SK-N-SH treated with all-trans-retinoic acid at 6 μM for 48 hours (cell line): ENCODE measurements around the gene CHPF.

ENCODE experiments used
- ATAC-seq: fragments of 200-7000 bp; cut with Tn5 transposase; 3 replicates; pipeline ENCODE4 v1.9.1; 2020; ENCODE audit warnings: mild to moderate bottlenecking, moderate library complexity
- ARNTL ChIP-seq: fragments of 450-650 bp; formaldehyde crosslinking; IDR thresholded peaks from 2 replicates; pipeline ENCODE4 v1.5.0; 2020; ENCODE audit warnings: low read depth, mild to moderate bottlenecking, moderate library complexity, borderline replicate concordance
- BACH2 ChIP-seq: fragments of 250-450 bp; sonication (Bioruptor Pico); IDR thresholded peaks from 2 replicates; pipeline ENCODE4 v1.9.0; 2021; ENCODE audit warnings: mild to moderate bottlenecking, borderline replicate concordance
- CREB5 ChIP-seq: fragments of 250-450 bp; sonication (Bioruptor Pico); IDR thresholded peaks from 2 replicates; pipeline ENCODE4 v1.5.1; 2020; ENCODE audit warnings: low read depth, mild to moderate bottlenecking, moderate library complexity
- CSDC2 ChIP-seq: fragments of 250-450 bp; sonication (Bioruptor Pico); IDR thresholded peaks from 2 replicates; pipeline ENCODE4 v1.5.0; 2020; ENCODE audit warnings: mild to moderate bottlenecking, moderate library complexity
- ESRRG ChIP-seq: fragments of 250-450 bp; sonication (Bioruptor Pico); IDR thresholded peaks from 2 replicates; pipeline ENCODE4 v1.6.1; 2021; ENCODE audit warnings: mild to moderate bottlenecking
- GLIS3 ChIP-seq: fragments of 250-450 bp; sonication (Bioruptor Pico); IDR thresholded peaks from 2 replicates; pipeline ENCODE4 v1.5.0; 2020; ENCODE audit warnings: mild to moderate bottlenecking, moderate library complexity
- ISL1 ChIP-seq: fragments of 250-450 bp; sonication (Bioruptor Pico); IDR thresholded peaks from 2 replicates; pipeline ENCODE4 v2.1.2; 2022; ENCODE audit warnings: mild to moderate bottlenecking, moderate library complexity
- OSR1 ChIP-seq: fragments of 250-450 bp; sonication (Bioruptor Pico); IDR thresholded peaks from 2 replicates; pipeline ENCODE4 v1.8.0; 2022; ENCODE audit warnings: moderate library complexity, mild to moderate bottlenecking, inconsistent platforms
- PATZ1 ChIP-seq: fragments of 250-450 bp; sonication (Bioruptor Pico); IDR thresholded peaks from 2 replicates; pipeline ENCODE4 v1.8.0; 2020; ENCODE audit warnings: mild to moderate bottlenecking, moderate library complexity, borderline replicate concordance
- PPARA ChIP-seq: fragments of 250-450 bp; sonication (Bioruptor Pico); IDR thresholded peaks from 2 replicates; pipeline ENCODE4 v1.5.0; 2020; ENCODE audit warnings: mild to moderate bottlenecking, borderline replicate concordance
- TCF4 ChIP-seq: fragments of 250-450 bp; sonication (Bioruptor Pico); IDR thresholded peaks from 2 replicates; pipeline ENCODE4 v1.8.0; 2021; ENCODE audit warnings: mild to moderate bottlenecking, moderate library complexity, borderline replicate concordance
- TOX ChIP-seq: fragments of 250-450 bp; sonication (Bioruptor Pico); IDR thresholded peaks from 2 replicates; pipeline ENCODE4 v1.8.0; 2021; ENCODE audit warnings: mild to moderate bottlenecking, moderate library complexity, borderline replicate concordance
- ZC3H10 ChIP-seq: fragments of 250-450 bp; sonication (Bioruptor Pico); IDR thresholded peaks from 2 replicates; pipeline ENCODE4 v1.5.1; 2021; ENCODE audit warnings: mild to moderate bottlenecking, moderate library complexity
- ZFP3 ChIP-seq: fragments of 250-450 bp; sonication (Bioruptor Pico); IDR thresholded peaks from 2 replicates; pipeline ENCODE4 v1.5.0; 2020; ENCODE audit warnings: mild to moderate bottlenecking, moderate library complexity
- ZFP30 ChIP-seq: fragments of 450-650 bp; formaldehyde crosslinking; IDR thresholded peaks from 2 replicates; pipeline ENCODE4 v1.5.0; 2022; ENCODE audit warnings: mild to moderate bottlenecking, moderate library complexity
- ZNF70 ChIP-seq: fragments of 450-650 bp; formaldehyde crosslinking; IDR thresholded peaks from 2 replicates; pipeline ENCODE4 v1.5.0; 2020; ENCODE audit warnings: mild to moderate bottlenecking, moderate library complexity
- ZNF8 ChIP-seq: fragments of 450-650 bp; formaldehyde crosslinking; IDR thresholded peaks from 2 replicates; pipeline ENCODE4 v1.5.0; 2020; ENCODE audit warnings: mild to moderate bottlenecking, moderate library complexity
- TF ChIP-seq, protein P1 (sequence below): fragments of 250-450 bp; sonication (Bioruptor Pico); IDR thresholded peaks from 2 replicates; pipeline ENCODE4 v1.8.0; 2021; ENCODE audit warnings: low read depth, mild to moderate bottlenecking, moderate library complexity, borderline replicate concordance
- TF ChIP-seq, protein P2 (sequence below): fragments of 250-450 bp; sonication (Bioruptor Pico); IDR thresholded peaks from 2 replicates; pipeline ENCODE4 v1.5.0; 2020; ENCODE audit warnings: mild to moderate bottlenecking, moderate library complexity
- TF ChIP-seq, protein P3 (sequence below): fragments of 250-450 bp; sonication (Bioruptor Pico); IDR thresholded peaks from 2 replicates; pipeline ENCODE4 v1.5.1; 2021; ENCODE audit warnings: mild to moderate bottlenecking, moderate library complexity

CHPF gene

GRCh38 chr2:219551441-219552381 is 8.1 kb upstream of the CHPF start:
- ATAC-seq, result peak; percentile 70
- no peak for TF ChIP-seq ZC3H10 (CRISPR knock-in tag)
- TF ChIP-seq, protein P1, sequence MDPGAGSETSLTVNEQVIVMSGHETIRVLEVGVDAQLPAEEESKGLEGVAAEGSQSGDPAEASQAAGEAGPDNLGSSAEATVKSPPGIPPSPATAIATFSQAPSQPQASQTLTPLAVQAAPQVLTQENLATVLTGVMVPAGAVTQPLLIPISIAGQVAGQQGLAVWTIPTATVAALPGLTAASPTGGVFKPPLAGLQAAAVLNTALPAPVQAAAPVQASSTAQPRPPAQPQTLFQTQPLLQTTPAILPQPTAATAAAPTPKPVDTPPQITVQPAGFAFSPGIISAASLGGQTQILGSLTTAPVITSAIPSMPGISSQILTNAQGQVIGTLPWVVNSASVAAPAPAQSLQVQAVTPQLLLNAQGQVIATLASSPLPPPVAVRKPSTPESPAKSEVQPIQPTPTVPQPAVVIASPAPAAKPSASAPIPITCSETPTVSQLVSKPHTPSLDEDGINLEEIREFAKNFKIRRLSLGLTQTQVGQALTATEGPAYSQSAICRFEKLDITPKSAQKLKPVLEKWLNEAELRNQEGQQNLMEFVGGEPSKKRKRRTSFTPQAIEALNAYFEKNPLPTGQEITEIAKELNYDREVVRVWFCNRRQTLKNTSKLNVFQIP (CRISPR knock-in tag), result no peak
- TF ChIP-seq CREB5 (CRISPR knock-in tag), result no peak
- TF ChIP-seq ISL1 (CRISPR knock-in tag), result no peak
- TF ChIP-seq ESRRG (CRISPR knock-in tag), result no peak
- TF ChIP-seq CSDC2 (CRISPR knock-in tag), result no peak
- no peak for TF ChIP-seq ZNF70 (CRISPR knock-in tag)
- TF ChIP-seq TCF4 (CRISPR knock-in tag), result no peak
- TF ChIP-seq GLIS3, result no peak
- TF ChIP-seq, protein P2, sequence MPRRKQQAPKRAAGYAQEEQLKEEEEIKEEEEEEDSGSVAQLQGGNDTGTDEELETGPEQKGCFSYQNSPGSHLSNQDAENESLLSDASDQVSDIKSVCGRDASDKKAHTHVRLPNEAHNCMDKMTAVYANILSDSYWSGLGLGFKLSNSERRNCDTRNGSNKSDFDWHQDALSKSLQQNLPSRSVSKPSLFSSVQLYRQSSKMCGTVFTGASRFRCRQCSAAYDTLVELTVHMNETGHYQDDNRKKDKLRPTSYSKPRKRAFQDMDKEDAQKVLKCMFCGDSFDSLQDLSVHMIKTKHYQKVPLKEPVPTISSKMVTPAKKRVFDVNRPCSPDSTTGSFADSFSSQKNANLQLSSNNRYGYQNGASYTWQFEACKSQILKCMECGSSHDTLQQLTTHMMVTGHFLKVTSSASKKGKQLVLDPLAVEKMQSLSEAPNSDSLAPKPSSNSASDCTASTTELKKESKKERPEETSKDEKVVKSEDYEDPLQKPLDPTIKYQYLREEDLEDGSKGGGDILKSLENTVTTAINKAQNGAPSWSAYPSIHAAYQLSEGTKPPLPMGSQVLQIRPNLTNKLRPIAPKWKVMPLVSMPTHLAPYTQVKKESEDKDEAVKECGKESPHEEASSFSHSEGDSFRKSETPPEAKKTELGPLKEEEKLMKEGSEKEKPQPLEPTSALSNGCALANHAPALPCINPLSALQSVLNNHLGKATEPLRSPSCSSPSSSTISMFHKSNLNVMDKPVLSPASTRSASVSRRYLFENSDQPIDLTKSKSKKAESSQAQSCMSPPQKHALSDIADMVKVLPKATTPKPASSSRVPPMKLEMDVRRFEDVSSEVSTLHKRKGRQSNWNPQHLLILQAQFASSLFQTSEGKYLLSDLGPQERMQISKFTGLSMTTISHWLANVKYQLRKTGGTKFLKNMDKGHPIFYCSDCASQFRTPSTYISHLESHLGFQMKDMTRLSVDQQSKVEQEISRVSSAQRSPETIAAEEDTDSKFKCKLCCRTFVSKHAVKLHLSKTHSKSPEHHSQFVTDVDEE, result no peak
- TF ChIP-seq PATZ1 (CRISPR knock-in tag), result no peak
- no peak for TF ChIP-seq PPARA (CRISPR knock-in tag)
- no peak for TF ChIP-seq ZNF8 (CRISPR knock-in tag)
- no peak for TF ChIP-seq ZFP30
- TF ChIP-seq, protein P3, sequence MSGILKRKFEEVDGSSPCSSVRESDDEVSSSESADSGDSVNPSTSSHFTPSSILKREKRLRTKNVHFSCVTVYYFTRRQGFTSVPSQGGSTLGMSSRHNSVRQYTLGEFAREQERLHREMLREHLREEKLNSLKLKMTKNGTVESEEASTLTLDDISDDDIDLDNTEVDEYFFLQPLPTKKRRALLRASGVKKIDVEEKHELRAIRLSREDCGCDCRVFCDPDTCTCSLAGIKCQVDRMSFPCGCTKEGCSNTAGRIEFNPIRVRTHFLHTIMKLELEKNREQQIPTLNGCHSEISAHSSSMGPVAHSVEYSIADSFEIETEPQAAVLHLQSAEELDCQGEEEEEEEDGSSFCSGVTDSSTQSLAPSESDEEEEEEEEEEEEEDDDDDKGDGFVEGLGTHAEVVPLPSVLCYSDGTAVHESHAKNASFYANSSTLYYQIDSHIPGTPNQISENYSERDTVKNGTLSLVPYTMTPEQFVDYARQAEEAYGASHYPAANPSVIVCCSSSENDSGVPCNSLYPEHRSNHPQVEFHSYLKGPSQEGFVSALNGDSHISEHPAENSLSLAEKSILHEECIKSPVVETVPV (CRISPR knock-in tag), result no peak
- TF ChIP-seq ZFP3 (CRISPR knock-in tag), result no peak
- no peak for TF ChIP-seq ARNTL
- no peak for TF ChIP-seq TOX (CRISPR knock-in tag)
- no peak for TF ChIP-seq BACH2 (CRISPR knock-in tag)

DNA sequence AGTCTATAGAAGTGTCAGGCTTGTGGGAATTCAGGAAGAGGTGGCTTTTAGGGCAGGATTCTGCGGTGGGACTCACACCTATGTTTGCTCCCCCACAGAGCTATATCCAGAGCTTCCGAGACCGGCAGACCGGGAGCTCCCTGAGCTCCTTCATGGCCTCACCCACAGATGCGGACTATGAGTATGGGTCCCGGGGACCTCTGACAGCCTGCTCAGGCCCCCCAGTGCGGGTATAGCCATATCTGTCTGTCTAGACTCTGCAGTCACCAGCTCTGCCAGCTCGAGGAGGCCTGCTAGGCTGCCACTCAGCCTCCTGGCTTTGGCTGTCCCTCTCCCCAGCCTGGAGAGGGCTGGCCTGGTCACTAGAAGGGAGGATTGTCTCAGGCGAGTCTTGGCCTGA is 6.0 kb upstream of the CHPF start:
- TF ChIP-seq, protein P2, result no peak
- TF ChIP-seq GLIS3 (no peak), ESRRG (CRISPR knock-in tag) (no peak), CSDC2 (CRISPR knock-in tag) (no peak), ZFP30 (no peak), TCF4 (CRISPR knock-in tag) (no peak), OSR1 (CRISPR knock-in tag) (no peak), TOX (CRISPR knock-in tag) (no peak), ZFP3 (CRISPR knock-in tag) (no peak), ISL1 (CRISPR knock-in tag) (no peak), BACH2 (CRISPR knock-in tag) (no peak)
- TF ChIP-seq, protein P1 (CRISPR knock-in tag), result no peak
- no peak for ATAC-seq
